ENCODE results near the gene SCYGR1. TPM values are rescaled to one million over a fixed set of nuclear protein-coding genes. Genes with fewer than 3 reads are reported as not detected.
A peak's percentile ranks its signal among the peaks of the same experiment; 100 is the strongest.

Gene SCYGR1
- total RNA-seq, 1 donor from 2014 or later, result not detected

GRCh38 chr2:227410191-227410590 is 22.4 kb upstream of the SCYGR1 start:
- DNase-seq (ENCODE audit: low spot score), result no peak
- Mint-ChIP-seq H3K4me3 (ENCODE audit: unreplicated experiment) (no peak overlapping the region), H3K27ac (ENCODE audit: unreplicated experiment) (no peak overlapping the region), H3K27me3 (ENCODE audit: low read depth) (no peaks in the 10 kb centered on the region), H3K4me1 (ENCODE audit: low read depth) (peaks cover 43% of the 10 kb centered on the region), H3K9me3 (ENCODE audit: low read depth) (no peaks in the 10 kb centered on the region), H3K36me3 (ENCODE audit: low read depth) (no peaks in the 10 kb centered on the region)
- no peak for TF ChIP-seq CTCF (IDR thresholded peaks at IDR 0.05)

GRCh38 chr2:227407591-227408151 is 19.9 kb upstream of the SCYGR1 start:
- no peak for TF ChIP-seq CTCF (IDR thresholded peaks at IDR 0.05)
- peaks cover 32% of the 10 kb centered on the region for H3K4me1 Mint-ChIP-seq (ENCODE audit: low read depth)
- no peaks in the 10 kb centered on the region for H3K27me3 Mint-ChIP-seq (ENCODE audit: low read depth)
- no peaks in the 10 kb centered on the region for H3K36me3 Mint-ChIP-seq (ENCODE audit: low read depth)
- H3K4me3 Mint-ChIP-seq (ENCODE audit: unreplicated experiment), result no peak overlapping the region
- no peak overlapping the region for H3K27ac Mint-ChIP-seq (ENCODE audit: unreplicated experiment)
- no peaks in the 10 kb centered on the region for H3K9me3 Mint-ChIP-seq (ENCODE audit: low read depth)
- no peak for DNase-seq (ENCODE audit: low spot score)

DNA sequence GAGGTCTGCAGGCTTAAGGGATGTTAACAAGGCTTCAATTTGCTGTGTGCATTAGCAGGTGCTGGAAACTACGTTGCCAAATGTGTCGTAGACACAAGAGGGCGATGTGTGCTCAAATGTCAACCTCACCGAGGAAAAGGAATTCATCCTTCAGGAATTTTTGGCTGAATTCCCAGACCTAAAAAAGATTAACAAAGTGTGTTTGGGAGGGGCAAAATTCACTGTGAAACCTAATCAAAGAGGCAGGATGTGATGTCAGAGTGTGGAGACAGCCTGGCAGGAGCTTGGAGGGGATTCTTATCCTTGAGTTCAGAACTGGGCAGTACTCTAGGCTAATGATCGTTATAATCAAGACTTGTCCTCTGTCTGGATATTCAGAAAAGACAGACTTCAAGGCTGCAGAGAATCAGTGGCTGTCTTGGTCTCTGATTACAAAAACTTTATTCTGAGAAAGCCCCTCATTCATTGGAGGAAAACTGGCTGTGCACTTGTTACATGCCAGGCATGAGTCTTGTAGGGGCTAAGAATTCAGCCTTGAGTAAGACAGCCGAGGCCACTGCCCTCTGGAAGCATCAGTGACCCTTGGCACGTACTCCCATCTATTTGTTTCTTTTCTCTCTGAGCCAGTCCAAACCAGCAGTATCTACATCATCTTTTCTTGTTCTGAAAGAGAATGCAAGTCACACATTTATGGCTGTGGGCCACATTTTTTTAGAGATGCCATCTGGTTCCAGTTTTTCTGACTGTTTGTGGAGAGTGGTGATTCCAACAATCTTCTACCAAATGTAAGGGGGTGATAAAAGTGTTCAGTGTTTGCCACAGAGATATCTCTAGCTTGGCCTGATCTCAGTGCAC is 18.7 kb upstream of the SCYGR1 start:
- Mint-ChIP-seq H3K27me3 (ENCODE audit: low read depth) (peaks cover 4% of the 10 kb centered on the region), H3K4me3 (ENCODE audit: unreplicated experiment) (no peak overlapping the region), H3K4me1 (ENCODE audit: low read depth) (peaks cover 22% of the 10 kb centered on the region), H3K9me3 (ENCODE audit: low read depth) (no peaks in the 10 kb centered on the region), H3K27ac (ENCODE audit: unreplicated experiment) (peak overlapping the region; percentile 90), H3K36me3 (ENCODE audit: low read depth) (no peaks in the 10 kb centered on the region)
- peak; percentile 91 for TF ChIP-seq CTCF (IDR thresholded peaks at IDR 0.05)
- DNase-seq (ENCODE audit: low spot score), result no peak

GRCh38 chr2:227404585-227405271 is 17.0 kb upstream of the SCYGR1 start:
- TF ChIP-seq CTCF (IDR thresholded peaks at IDR 0.05), result no peak
- Mint-ChIP-seq H3K36me3 (ENCODE audit: low read depth) (no peaks in the 10 kb centered on the region), H3K4me1 (ENCODE audit: low read depth) (peaks cover 15% of the 10 kb centered on the region), H3K4me3 (ENCODE audit: unreplicated experiment) (no peak overlapping the region), H3K9me3 (ENCODE audit: low read depth) (no peaks in the 10 kb centered on the region), H3K27ac (ENCODE audit: unreplicated experiment) (no peak overlapping the region), H3K27me3 (ENCODE audit: low read depth) (peaks cover 6% of the 10 kb centered on the region)
- no peak for DNase-seq (ENCODE audit: low spot score)

GRCh38 chr2:227402959-227403358 is 15.2 kb upstream of the SCYGR1 start:
- Mint-ChIP-seq H3K9me3 (ENCODE audit: low read depth) (no peaks in the 10 kb centered on the region), H3K36me3 (ENCODE audit: low read depth) (no peaks in the 10 kb centered on the region), H3K4me1 (ENCODE audit: low read depth) (peaks cover 15% of the 10 kb centered on the region), H3K27ac (ENCODE audit: unreplicated experiment) (no peak overlapping the region), H3K4me3 (ENCODE audit: unreplicated experiment) (no peak overlapping the region), H3K27me3 (ENCODE audit: low read depth) (peaks cover 6% of the 10 kb centered on the region)
- TF ChIP-seq CTCF (IDR thresholded peaks at IDR 0.05), result no peak
- no peak for DNase-seq (ENCODE audit: low spot score)
